ENCODE results near the gene HSD17B12.

DNA sequence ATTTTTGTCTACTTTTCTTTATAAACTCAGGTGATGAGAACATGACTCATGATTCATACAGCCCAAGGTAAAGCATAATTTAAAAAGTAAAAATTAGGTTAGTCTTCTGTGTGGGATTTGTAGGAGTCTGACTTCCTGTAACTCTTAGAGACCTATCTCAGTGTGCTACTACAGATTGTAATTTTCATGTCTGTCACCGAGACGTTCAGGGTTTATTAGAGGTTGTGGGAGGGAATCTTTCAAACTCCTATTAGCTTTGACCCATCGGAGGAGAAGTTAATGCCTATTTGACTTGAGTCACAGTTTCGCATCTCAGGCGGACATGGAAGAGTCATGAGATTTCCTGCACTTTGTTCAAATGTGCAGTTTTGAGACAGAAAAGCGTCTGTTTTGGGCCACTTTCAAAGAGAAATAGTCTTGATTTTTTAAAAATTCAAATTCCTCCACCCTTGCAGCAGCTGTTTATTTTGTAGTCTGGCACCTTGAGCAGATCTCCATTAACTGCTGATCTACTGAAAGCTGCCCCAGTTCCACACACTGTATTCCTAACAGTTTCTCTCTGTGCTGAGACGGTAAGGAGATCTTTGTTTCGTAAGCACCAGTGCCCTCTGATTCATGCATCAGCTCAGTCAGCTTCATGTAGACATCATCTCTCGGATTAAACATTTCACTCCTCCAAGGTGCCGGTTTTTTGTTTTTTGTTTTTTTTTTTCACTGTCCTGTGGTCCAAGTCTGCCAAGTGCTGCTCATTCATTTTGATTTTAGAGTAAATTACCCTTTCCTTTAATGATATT, 224.4 kb downstream of the HSD17B12 start:
- TF ChIP-seq CTCF (IDR thresholded peaks at IDR 0.05) (no peak), EZH2phosphoT487 (IDR thresholded peaks at IDR 0.05) (no peak), EZH2 (IDR thresholded peaks at IDR 0.05) (no peak)

Data from neural progenitor cell (in vitro differentiated cells).